Brain pericyte (primary cell): Measurements from ENCODE around the gene ZNF24.

Experiments
- DNase-seq: peaks from one replicate; pipeline ENCODE4 v3.0.0-alpha.2; 2012; ENCODE audit warnings: low read depth, low spot score

Gene ZNF24

DNA sequence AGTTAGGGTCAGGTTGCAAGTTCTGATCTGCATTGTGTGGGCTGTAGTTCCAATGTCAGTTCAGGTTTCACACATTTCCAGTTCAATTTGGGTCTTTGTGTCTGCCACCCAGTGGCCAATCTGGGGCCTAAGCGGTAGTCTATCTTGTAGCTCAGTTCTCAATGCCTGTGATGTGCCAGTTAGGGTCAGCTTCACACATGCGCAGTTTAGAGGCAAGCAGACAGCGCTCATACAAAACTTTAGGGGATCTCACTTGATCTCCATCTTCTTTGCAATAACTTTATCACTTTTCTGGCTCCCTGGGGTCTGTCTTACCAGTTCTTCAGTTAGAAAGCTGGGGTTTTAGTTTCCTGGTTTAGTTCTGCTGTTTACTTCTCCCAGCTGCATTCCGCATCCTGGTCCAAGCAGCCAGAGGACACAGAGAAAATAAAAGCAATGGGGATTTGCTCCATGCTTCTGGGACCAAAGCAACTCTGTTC, 11.0 kb upstream of the ZNF24 start:
- DNase-seq, result peak; percentile 68

DNA sequence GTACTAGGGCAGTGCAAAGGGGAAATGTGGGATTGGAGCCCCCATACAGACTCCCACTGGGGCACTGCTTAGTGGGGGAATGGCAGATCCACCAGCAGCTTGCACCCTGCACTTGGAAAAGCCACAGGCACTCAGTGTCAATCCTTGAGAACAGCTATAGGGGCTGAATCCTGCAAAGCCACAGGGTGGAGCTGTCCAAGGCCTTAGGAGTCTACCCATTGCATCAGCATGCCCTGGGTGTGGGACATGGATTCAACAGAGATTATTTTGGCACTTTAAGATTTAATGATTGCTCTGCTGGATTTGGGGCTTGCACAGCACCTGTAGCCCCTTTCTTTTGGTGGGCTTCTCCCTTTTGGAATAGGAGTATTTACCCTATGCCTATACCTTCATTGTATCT, 8.6 kb upstream of the ZNF24 start:
- no peak for DNase-seq

DNA sequence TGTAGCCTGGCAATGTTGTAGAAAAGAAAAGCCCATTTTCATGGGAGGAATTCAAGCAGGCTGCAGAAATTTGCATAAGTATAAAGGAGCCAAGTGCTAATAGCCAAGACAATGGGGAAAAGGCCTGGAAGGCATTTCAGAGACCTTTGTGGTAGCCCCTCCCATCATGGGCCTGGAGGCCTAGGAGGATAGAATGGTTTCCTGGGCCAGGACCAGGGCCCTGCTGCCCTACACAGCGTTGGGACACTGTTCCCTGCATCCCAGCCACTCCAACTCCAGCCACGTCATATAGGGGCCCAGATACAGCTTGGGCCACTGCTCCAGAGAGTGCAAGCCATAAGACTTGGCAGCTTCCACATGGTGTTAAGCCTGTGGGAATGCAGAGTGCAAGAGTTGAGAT, 8.1 kb upstream of the ZNF24 start:
- no peak for DNase-seq

DNA sequence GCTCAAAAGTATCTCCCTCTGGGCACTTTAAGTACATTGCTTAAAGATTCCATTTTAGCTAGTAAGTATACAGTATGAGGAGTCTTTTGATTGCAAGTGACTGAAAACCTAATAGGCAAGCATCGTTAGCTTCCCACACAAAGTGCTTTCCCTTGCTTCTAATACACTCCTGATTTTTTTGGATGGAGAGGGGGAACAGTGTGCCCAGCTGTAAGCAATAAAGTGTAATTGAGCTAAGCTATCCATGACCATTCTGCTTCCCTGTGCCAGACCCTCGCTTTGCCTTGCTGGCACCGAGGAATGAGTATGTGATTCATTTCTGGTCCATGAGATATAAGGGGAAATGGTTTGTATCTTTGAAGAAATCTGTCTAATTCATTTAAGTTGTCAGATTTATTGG, 3.8 kb upstream of the ZNF24 start:
- no peak for DNase-seq

DNA sequence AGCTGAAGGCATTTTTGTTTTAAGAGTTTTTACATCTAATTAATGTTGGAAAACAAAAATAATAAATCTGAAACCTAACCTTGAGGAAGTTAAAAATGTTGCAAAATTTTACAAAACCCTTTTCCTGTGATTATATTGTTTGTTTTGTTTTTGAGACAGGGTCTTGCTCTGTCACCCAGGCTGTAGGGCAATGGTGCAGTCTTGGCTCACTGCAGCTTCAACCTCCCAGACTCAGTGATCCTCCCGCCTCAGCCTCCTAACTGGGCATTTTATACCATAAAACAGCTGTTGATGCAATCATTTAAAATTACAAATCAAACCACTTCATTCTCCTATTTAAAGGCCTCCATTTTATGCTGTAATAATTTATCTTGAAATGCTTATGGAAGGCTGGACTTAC, 1.7 kb upstream of the ZNF24 start:
- no peak for DNase-seq

DNA sequence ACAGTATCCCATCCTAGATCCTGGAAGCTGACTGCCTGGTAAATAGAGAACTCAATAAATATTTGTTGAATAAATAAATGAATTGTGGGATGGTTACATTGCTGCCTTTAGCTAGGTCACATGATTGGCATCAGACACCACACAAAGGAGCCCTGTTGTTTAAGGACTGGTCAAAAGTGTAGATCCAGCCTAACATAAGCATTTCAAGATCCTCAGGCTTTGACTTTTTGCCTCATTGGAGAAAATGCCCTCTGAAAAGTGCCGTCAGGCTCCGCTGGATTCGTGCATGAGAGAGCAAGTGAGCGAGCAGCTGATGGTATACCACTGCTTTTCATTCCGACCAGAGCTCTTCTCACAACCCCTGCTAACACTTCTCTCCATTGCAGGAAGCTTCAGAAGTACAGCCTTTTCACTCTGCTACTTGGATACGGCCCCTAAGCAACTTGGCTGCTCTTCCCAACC, 1.3 kb upstream of the ZNF24 start:
- peak; percentile 6 for DNase-seq

DNA sequence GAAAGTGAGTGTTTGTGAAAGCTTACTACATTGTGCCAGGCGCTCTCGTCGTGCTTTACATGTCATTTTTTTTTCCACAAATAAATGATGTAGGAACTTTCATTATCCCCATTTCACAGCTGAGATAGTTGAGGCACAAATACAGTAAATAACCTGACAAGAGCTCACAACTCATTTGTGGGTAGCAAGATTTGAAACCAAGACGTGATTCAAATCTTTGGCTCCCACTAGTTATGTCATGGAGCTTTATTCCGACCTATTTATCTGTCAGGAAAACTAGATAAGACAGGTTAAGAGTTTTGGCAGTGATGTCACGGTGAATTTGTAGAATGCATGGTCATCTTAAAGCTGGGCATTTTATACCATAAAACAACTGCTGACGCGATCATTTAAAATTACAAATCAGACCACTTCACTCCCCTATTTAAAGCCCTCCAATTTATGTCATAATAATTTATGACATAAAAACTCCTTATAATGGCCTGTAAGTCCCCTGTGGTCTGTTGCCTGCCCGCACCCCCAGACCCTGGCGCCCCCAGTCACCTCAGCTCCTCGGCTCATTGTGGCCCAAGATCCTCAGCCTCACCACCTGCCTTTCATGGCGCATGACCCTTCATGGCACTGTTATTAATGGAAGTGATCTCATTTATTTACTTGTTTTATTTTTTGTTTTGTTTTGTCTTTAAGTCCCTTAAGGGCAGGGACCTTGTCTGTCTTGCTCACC, 678 bp upstream of the ZNF24 start:
- DNase-seq, result no peak

DNA sequence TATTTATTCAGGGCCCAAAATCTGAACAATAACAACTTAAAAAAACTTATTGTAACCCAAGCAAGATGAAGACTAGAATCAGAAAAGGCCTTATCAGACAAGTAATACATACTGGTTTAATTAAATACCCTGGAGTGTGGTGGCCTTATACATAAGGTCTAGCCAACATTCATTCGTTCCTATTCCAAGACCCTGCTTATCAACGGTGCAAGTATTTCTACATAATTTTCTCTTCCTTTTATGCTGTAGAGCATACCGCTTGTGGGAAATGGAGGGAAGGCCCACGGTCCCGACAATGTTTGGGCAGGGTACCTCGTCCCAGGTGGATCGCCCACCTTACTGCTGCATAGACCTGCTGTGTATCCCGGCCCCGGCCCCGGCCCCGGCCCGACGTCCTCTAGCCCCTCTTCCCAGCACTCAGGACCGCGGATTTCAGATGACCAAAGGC, 708 bp downstream of the ZNF24 start:
- DNase-seq, result no peak

DNA sequence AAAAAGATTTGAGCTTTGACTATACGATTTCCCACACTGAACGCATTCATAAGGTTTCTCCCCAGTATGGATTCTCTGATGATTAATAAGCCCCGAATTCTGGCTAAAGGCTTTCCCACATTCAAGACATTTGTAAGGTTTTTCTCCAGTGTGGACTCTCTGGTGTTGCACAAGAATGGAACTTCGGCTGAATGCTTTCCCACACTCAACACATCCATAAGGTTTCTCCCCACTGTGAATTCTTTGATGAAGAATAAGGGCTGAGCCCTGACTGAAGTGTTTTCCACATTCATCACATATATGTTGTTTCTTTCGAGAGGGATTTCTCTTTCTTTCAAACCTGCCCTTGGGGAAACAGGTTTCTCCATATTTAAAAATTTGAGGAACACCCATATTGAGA, 6.9 kb downstream of the ZNF24 start:
- no peak for DNase-seq

DNA sequence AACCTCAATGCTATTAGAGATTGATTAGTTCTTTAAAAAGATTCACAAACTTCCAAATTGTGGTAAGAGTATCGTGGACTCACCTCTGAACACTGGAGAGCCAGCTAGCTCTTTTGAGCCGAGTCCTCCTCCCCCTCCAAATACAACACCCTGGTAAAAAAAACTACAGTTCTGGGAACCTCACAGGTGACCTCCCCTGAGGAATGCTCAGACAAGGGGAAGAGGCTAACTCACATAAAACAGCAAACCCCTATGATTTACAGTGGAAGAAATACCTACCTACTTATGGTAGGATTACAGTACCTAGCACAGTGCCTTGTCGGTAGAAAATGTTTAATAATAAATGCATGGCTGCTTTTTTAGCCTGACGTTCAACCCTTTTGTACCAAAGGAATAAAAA, 8.4 kb downstream of the ZNF24 start:
- DNase-seq, result no peak

DNA sequence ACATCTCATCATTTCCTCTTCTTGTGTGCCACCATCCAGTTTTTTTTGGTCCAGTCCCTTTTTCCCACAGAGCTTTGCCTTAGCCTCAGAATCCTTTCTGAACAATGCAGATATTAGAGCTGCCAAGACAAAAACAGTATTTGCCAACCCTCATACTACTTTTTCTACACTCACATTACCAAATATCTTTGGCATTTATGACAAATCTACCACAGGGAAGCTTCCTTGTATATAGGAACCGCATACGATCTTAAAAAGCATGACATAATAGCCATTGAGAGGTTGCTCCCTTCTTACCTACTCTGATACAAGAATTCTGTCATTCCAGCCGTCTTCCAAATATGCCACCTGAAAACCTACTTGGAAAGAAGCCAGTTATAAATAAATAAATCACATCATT, 9.4 kb downstream of the ZNF24 start:
- no peak for DNase-seq

DNA sequence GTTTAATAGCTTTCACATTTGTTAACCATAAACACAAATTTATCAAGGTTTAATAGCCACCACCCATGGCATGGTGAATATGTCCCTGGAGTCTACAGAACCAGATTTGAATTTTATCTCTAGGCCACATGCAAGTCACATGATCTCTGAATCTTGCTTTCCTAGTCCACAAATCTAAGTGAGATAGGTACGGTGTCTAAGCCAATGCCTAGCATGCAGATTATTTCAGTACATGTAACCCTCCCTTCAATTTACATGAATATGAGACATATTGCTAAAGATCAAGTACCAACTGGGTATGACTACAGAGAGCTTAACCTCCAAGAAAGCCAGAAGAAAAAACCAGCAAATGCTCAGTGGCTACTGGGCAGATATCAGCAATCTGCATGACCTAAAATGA, 10.0 kb downstream of the ZNF24 start:
- DNase-seq, result no peak

DNA sequence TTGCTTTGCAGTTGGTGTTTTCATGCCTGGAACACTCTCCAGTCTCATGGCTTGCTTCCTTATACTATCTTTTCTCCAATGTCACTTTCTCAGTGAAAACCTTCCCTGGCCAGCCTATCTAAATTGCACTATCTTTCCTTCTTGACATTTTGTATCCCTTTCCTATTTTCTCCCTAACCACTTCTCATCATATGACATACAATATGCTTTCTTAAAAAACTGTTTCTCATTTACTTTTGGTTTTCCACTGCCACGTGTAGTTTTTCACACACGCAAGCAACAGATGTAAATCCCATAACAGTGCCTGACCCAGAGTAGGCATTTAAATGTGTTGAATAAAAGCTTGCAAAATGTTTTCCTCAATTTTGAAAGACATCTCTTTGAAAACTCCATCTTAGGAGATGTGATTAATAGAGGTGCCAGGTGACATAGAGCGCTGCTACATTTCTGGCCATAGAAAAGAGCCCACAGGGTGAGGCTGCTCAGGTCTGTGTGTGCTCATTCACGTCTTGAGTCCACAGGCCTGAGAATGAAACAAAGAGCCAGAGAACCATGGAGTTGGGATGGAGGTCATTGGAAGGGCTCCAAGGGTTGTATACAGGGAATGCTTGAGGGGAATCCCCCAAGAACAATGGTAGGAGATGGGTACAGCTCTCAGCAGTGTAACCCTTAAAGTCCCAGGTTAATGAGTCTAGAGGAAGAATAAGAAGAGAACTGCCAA, 12.7 kb downstream of the ZNF24 start:
- DNase-seq, result no peak

DNA sequence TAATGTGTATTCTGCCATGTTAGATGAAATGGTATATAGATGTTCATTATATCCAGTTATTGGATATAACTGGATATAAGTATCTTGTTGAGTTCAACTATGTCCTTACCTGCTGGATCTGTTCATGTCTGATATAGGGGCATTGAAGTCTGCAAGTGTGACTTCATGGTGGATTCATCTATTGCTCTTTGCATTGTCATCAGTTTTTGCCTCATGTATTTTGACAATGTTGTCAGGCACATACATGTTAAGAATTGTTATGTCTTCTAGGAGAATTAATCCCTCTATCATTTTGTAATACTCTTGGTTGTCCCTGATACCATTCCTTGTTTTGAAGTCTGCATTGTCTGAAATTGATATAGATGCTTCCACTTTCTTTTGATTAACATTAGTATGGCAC, 15.4 kb downstream of the ZNF24 start:
- DNase-seq, result no peak

DNA sequence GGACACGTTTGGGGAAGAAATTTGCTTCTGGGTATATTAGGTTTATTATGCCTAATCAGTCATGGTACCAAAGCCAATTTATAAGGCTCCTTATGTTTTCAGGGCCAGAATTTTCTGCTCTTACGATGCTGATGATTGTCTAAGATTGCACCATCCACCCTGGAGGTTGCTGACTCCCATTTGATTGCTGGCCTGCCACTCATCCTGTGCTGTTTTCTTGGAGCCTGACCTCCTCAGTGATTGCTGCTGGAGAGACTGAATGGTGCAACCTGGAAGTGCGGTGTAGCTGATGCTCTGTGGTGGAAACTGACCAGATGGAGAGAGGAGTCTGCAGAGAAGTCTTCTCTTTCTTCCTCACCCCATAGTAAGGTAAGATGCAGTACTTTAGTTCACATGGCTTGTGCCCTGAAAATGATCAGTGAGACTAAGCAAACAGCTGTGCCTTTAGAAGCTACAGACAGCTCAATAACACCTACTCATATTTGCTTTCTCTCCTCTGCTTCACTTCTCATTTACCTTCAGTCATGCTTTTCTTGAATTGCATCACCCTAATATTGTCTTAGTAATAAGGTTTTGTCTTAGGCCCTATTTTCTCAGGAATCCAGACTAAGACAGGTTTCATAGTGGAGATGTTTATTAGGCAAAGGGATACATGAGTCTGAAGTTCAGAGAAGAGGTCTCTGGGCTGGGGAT, 17.4 kb downstream of the ZNF24 start:
- DNase-seq, result no peak

DNA sequence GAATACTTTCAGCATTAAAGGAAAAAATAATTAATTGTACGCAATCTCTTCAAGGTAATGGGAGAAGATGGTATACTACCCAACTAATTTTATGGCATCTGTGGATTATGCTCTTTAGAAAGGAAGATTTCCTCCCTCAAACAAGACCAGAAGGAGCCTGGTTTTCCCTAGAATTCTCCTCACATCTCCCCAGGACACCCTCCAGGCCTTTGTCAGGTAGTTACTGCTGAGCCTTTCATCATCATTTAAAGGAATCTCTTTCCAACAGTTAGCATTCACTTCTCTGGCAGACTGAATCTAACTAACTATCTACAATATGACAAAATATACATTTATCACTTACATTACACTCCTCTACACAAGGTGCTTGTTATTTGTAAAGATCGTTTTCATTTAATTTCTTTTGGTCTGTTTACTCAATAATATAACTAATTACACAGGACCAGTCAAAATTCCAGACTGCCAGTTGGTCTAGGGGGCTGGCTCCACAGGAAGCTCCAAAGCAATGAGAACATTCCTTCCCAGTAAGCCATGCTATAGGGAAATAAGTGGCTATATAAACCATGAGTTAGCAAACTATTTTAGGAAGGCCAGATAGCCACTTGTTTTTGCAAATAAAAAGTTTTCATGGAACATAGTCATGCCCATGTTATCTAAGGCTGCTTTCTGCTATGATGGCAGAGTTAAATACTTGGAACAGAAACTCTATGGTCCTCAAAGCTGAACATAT, 19.1 kb downstream of the ZNF24 start:
- no peak for DNase-seq

DNA sequence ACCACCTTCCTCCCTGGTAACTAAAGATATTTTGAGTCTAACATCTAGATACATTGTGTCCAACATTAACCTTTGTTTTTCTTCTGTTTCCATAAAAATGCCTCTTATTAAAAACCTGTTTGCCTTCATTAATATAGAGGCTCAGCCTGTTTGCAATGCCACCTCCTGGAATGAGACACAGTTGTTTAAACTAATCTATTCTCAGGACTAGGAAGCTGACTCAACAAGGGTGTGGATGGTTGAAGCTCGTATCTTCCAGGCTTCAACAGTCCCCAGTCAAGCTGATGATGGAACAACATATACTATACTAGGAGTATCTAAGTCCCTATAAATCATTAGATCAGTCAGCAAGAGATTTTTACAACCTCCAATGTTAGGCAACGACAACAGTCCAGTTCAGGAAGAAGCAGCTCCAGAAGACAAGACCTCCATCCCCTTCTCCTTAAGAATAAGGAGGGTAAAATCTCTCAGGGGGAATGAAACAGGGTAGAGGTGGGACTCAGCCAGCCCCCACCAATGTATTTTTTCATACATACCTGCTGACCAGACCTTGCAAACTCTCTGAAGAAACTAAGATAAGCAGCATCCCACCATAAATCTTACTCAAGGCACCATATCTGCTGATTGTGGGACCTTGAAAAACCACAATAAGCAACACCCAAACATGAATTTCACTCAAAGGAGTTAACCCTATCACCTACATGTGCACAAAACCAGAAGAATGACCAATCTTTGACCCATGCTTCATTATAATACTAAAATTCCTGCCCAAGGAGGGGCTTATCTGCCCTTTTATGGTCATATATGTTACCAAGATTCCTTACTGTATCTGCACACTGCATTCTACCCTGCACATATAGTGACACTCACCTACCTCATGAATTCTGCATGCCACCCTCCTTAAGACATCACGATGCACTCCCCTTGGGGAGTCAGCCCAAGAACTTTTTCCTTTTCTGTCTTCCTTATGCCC, 21.4 kb downstream of the ZNF24 start:
- no peak for DNase-seq

DNA sequence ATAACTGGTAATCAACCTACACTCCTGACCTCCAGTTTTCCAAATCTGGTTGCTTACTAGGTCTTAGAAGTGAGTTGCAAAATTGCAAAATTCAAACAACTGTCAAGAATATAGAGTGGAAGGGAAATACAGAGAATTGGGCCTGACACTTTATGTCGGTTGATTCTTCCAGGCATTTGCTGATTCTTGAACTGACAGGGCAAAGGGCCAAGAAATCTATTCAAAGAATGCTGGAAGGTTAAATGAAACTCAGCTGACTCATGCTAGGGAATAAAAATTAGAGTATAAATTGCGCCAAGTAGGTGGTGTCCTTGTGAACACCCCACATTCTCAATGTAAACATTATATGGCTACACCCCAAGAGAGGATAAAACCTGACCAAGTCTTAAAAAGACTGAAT, 32.7 kb downstream of the ZNF24 start:
- DNase-seq, result no peak

DNA sequence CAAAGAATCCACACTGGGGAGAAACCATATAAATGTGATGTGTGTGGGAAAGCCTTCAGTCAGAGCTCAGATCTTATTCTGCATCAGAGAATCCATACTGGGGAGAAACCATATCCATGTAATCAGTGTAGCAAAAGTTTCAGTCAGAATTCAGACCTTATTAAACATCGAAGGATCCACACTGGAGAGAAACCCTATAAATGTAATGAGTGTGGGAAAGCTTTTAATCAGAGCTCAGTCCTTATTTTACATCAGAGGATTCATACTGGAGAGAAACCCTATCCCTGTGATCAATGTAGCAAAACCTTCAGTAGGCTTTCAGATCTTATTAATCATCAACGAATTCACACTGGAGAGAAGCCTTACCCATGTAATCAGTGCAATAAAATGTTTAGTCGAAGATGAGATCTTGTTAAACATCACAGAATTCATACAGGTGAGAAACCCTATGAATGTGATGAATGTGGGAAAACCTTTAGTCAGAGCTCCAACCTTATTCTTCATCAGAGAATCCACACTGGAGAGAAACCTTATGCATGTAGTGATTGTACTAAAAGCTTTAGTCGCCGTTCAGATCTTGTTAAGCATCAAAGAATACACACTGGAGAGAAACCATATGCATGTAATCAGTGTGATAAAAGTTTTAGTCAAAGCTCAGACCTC, 37.5 kb downstream of the ZNF24 start:
- DNase-seq, result no peak

DNA sequence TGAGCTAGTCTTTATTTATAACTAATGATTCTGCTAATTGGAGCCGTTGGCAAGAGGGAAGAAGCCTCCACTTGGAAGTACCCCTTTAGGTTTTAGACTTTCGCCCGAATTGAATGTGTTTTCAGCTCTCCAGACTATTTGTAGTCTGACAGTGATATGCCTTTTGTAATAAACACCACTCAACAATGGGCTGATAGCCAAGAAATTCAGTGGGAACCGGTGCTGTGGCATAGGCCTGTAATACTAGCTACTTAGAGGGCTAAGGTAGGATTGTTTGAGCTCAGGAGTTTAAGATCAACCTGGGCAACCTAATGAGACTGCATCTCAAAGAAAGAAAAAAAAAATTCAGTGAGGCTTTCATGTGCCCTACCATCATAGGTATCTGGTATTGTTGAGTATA, 40.6 kb downstream of the ZNF24 start:
- no peak for DNase-seq
